NCI-H226 (cell line): ENCODE data around the gene SEMG1.

Source experiments
- DNase-seq: peaks from one replicate; pipeline ENCODE4 v3.0.0-alpha.2; 2015

The SEMG1 gene

DNA sequence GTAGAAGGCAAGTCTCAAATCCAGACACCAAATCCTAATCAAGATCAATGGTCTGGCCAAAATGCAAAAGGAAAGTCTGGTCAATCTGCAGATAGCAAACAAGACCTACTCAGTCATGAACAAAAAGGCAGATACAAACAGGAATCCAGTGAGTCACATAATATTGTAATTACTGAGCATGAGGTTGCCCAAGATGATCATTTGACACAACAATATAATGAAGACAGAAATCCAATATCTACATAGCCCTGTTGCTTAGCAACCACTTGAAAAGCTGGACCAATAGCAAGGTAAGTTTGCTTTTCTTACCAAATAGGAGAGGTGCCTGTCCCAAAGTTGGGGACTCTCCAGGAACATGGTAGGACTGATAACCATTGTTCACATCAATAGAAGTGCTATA, 16.3 kb downstream of the SEMG1 start:
- DNase-seq: no peak

DNA sequence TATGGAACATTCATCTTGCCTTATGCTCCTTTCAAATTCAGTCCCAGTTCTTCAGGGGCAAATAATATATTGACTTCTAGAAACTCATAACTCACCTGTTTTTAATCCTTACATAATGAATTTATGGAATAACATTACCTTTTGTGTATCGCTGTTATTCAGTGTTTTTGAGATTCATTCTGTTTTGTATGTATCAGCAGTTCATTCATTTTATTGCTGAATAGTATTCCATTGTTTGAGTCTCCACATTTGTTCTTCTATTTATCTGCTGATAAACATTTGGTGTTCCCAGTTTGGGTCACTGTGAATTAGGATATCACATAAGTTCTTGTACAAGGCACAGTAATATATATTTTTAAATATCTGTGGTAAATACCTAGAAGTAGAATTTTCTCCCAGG, 19.5 kb downstream of the SEMG1 start:
- DNase-seq: no peak

DNA sequence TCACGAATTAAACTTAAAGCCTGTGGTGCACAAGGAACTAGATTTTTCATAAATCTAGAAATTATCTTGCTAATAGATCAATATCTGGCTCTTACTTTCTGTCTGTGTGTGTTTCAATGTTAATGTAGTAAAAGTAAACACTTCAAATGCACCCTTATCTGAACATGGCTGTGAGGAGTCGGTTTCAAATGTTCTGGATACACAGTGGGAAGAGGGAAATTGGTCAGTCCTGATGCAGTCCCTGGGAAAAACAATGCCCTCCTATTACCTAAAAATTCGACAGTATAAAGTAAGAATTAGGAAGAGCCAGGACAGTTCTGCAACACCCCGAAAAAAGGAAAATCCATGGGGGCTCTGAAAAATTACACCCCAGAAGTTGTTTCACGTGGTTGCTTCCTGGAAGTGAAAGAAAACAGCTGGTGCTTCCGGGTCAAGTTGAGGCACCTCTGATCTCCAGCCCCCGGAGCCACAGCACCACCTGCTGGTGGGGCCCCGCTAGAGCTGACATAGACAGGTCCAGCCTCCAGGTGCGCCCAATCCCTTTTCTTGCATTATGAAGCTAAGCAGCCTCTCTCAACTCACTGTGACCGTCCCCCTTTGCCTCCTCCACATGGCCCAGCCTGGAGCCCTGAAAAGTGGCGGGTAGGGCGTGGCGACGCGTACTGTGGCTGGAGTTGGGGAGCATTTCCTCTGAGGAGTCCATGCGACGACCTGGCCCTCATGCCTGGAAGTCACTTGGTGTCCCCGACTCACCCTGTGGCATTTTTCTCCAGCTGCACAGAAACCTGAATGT, 22.6 kb downstream of the SEMG1 start:
- DNase-seq: no peak

DNA sequence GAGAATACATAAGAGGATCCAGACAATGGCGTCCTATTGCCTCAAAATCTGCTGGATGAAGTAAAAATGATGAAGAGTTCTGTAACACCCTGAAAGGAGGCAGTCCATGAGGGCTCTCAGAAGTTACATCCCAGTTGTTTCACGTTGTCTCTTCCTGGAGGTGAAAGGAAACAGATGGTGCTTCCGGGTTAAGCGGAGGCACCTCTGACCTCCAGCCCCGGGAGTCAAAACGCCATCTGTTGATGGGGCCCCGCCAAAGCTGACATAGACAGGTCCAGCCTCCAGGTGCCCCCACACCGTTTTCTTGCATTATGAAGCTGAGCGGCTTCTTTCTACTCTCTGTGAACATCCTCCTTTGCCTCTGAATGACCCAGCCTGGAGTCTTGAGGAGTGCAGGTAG, 23.8 kb downstream of the SEMG1 start:
- DNase-seq: no peak

DNA sequence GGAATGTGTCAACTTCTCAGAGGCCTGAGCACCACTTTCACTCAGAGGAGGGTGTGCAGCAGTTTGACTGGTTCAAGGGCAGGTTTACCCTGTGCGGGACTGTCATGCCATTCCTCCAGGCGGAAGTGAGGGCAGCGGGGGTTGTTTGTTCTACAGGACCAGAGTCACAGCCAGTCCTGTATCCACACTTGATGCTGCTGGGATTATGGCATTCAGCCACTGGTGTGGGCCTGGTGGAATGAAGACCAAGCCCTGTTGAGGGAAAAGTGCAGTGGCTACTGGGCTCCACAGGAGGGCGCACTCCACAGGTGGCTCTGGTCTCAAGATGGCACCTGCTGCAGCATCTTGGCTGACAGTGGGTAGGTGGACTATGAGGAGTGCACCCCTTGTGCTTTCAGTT, 29.2 kb downstream of the SEMG1 start:
- DNase-seq: no peak

DNA sequence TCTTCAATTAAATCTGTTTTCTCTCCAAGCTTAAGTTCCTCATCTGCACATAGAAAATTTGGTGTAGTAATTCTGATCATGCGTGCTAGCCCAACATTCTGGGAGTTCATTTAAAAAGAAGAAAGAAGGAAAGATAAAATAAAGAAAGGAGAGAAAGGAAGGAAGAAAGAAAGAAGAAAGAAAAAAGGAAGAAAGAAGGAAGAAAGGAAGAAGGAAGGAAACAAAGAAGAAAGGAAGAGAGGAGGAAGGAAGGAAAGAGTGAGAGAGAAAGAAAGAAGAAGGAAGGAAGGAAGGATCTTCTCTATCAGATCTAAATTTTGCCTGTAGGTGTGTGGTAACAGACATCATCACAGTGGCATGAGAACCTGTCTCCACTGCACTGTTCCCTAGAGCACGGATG, 31.3 kb downstream of the SEMG1 start:
- DNase-seq: no peak

DNA sequence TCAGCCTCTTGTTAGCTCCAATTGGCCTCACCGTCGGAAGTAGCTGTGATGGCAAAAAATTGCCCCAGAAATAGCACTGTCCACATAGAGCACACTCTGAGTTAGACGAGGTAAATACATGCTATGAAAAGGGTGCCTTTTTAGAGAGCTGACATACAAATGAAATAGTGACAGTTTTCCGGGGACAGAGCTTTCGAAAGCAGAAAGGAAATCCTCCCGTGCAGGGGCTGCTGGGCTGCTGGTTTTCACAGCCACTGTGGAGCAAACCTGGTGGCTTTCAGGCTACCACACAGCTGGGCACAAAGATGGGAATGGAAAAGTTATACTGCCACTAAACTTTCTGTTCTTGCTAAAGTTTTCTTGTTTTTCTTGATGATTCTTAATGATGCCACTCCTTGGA, 39.3 kb downstream of the SEMG1 start:
- DNase-seq: no peak

DNA sequence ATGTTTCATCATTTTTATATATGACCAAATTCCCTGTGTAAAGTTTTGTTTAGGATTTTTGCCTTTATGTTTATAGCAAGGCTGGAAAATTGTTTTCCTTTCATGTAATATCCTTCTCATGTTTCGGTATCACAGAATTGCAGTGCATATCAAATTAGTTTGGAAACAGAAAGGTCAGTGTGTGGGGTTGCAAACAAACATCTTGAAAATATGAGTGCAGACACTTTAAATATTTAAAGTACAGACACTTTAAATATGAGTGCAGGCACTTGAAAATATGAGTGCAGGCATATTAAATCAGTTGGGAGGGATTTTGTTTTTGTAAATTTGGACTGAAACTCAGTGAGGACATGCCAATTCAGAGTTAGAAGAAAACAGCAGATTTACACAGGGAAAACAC, 41.0 kb downstream of the SEMG1 start:
- DNase-seq: no peak

DNA sequence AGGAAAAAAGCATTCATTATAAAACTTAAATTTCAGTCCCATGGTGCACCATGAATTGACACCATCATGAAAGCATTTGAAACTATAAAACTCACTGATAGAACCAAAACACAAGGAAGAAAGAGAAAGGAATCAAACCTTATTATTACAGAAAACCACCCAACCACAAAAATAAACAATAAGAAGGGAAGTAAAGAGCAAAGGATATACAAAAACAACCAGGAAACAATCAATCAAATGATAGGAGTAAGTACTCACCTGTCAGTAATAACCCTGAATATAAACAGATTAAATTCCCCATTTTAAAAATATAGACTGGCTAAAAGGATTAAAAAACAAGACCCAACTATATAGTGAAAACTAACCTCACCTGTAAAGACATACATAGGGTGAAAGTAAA, 41.8 kb downstream of the SEMG1 start:
- DNase-seq: no peak

DNA sequence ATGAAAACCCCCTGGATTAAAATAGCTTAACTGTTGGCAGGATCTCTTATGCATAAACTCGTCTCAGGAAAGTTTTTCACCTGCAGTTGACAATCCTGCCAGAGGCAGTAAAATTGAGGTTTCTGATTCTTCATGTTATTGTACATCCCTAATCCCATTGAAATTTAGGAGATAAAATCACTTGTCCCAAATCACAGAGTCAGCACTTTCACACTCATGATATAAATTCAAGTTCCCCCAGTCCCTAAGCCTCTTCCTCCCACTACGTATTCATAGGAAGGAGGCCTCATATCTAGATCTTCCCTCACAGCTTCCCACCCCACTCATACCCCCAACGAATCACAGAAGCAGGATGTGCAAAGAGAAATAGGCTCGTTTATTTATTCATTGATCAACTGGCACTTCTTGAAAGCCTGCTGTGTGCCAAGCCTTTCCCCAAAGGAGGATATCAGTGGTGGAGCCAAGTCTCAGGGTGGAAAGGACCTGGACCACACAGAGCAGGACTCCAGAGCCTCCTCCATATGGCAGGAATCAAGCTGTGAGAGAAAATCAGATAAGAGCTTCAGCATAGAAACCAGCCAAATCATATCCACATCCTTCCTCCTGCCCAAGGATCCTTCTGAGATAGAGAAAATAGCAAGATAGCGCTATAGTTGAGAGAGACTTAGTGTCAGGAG, 45.2 kb downstream of the SEMG1 start:
- DNase-seq: no peak

DNA sequence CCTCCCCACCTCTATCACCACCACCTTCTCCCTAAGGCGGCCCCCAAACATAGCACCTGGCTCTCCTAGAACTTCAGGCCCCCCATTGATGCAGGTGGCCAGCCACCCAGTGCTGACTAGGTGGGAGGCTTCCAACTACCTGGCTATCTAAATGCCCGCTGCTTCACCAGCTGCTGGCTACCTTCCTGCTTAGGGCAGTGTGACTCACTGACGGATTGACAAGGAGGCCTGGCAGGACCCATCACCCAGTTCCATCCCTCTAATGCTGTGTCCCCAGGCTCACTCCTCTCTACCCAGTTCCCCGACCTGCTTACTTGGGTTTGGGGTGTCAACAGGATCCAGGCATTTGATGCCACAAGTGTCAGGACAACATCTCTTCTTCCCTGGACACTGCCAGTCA, 46.4 kb downstream of the SEMG1 start:
- DNase-seq: no peak

DNA sequence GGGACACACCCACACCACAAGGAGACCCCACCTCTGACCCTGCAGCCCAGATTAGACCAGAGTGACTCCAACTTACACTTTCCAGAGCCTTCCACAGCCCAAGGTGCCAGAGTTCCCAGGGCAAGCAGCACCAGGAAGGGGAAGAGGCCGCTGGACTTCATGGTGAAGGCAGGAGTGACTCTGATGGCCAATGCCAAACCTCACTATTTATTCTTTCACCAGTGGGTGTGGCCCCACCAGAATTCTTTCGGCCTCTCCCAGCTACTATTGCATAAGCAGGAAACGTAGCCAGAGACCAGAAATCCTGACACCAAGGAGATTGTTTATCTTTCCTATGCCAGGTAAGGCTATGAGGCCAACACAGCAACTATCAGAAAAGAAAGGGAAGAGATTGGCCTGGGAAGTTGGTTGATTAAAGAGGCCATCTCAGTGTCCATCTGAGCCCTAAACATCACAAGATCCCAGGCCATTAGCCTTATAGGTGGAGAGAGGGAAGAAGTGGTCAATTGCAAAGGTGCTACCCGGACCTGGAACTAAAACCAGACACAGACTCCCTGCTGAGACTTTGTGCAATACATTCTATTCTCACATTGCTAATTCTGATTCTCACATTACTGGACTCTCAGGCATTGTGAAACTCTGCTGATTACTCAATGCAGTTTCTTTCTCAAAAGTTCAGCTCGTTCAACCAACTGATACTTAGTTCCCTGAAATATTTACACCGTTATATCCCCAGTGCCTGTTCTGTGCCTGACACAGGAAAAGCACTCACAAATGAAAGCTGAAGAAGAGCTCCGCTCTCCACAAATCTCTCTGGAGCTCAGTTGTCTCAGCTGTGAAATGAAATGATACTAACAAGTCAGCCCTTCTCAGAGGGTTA, 47.8 kb downstream of the SEMG1 start, which contains the start of gene SLPI:
Gene SLPI, minus strand, starts transcription at position 182 of the 880 bp plus-strand sequence. Its CDS starts 21 bp downstream, at position 161.
- DNase-seq: peak; percentile 91

DNA sequence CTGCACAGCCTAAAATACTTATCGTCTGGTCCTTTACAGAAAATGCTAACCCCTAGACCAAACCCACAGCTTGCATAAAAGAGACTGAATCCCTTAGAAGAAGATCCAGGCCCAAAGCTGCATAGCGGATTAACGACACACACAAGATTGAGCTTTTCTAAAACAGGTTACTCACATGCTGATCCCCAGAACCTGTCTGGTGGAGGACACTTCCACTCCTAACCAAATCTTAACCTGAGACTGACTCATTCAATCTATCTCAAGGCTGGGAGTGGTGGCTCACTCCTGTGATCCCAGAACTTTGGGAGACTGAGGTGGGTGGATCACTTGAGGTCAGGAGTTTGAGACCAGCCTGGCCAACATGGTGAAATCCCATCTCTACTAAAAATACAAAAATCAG, 50.3 kb downstream of the SEMG1 start:
- DNase-seq: no peak

DNA sequence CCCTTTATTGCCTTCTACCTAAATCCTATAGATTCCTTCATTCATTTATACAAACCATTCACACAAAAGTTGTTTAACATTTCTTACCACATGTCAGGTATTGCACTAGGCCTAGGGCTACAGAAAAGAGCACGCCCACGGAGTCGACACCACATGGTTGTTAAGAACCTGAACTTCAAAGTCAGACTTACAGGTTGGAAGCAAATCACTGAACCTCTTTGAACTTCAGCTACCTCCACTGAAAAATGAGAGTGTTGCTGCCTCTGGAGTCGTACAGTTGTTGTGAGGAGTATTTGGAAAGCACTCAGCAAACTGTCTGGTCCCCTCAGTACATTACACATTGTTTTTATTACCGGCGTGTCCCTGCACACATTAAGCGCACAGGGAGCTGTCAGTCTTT, 50.9 kb downstream of the SEMG1 start:
- DNase-seq: no peak

DNA sequence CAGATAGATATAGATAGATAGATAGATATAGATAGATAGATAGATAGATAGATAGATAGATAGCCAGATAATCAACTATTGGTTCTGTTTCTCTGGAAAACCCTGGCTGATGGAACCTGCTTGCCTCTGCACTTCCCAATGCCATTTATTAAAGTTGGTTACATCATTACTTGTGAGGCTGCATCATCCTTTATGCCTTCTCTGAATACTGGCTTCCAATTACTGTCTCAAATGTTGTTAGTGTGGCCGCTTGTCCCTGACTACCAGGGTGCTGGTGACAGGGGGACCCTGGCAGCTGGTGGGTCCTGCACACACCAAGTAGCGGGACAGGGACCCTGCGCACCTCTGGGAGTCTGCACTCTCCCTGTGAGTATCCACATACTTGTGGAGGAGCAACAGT, 51.4 kb downstream of the SEMG1 start:
- DNase-seq: no peak

DNA sequence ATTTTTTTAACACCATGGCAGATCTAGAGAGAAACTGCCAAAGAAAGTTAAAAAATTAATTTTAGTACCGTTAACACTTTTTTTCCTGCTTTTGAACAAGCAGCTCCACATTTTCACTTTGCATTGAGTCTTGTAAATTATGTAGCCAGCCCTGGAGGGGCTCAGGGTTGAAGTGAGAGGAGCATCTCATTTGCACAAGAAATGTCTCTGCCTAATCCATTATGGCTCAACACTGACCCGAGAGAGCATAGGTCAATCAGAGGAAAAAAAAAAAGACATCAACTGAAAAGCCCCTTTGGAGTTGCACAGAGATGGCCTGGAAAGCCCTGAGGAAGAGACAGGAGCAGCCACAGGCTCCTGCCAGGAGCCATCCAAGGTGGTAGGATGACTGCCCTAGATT, 51.8 kb downstream of the SEMG1 start:
- no peak for DNase-seq
